Liver (tissue), 9 donors: ENCODE data around the gene PEMT. TPM values are rescaled to one million over a fixed set of nuclear protein-coding genes. Genes with fewer than 3 reads are reported as not detected.

ENCODE experiments used
- DNase-seq: peaks from one replicate; pipeline ENCODE4 v3.0.0-alpha.2; 2017; ENCODE audit warnings: low spot score
- H3K27ac ChIP-seq, 2 donors: one replicate each; pipeline ENCODE4 v1.7.0; 2013; ENCODE audit warnings: inconsistent platforms in 2 of 2, low read length in 2 of 2, control low read depth in 1 of 2, low read depth in 1 of 2, mild to moderate bottlenecking in 1 of 2
- H3K27me3 ChIP-seq, 4 donors: one replicate each; pipeline versions ENCODE4 v1.6.1 to v1.7.0; 2013; ENCODE audit warnings: low read length in 3 of 4, inconsistent platforms in 1 of 4, mild to moderate bottlenecking in 1 of 4, moderate library complexity in 1 of 4; ENCODE audit not compliant: control insufficient read depth in 4 of 4, insufficient read depth in 4 of 4
- H3K36me3 ChIP-seq, 4 donors: one replicate each; pipeline versions ENCODE4 v1.6.1 to v1.7.0; 2013; ENCODE audit warnings: low read length in 3 of 4, mild to moderate bottlenecking in 3 of 4, low read depth in 1 of 4, moderate library complexity in 1 of 4; ENCODE audit not compliant: control insufficient read depth in 4 of 4, insufficient read depth in 3 of 4
- H3K4me1 ChIP-seq, 4 donors: one replicate each; pipeline versions ENCODE4 v1.6.1 to v1.7.0; 2013; ENCODE audit warnings: low read length in 3 of 4, mild to moderate bottlenecking in 3 of 4, moderate library complexity in 1 of 4; ENCODE audit not compliant: control insufficient read depth in 4 of 4, insufficient read depth in 4 of 4
- H3K4me3 ChIP-seq, 3 donors: one replicate each; pipeline versions ENCODE4 v1.6.1 to v1.7.0; 2013; ENCODE audit warnings: low read length in 3 of 3, control low read depth in 1 of 3, low read depth in 1 of 3, mild to moderate bottlenecking in 1 of 3
- H3K9ac ChIP-seq, 2 donors: one replicate each; pipeline ENCODE4 v1.7.0; 2013; ENCODE audit warnings: low read length in 2 of 2, mild to moderate bottlenecking in 2 of 2, moderate library complexity in 2 of 2, control low read depth in 1 of 2, low read depth in 1 of 2
- H3K9me3 ChIP-seq, 4 donors: one replicate each; pipeline versions ENCODE4 v1.6.1 to v1.7.0; 2013; ENCODE audit warnings: low read length in 3 of 4; ENCODE audit not compliant: control insufficient read depth in 4 of 4
- CTCF ChIP-seq: fragments of 150-350 bp; IDR thresholded peaks from 2 replicates; pipeline ENCODE4 v1.5.1; 2017; ENCODE audit warnings: improper control_type of control experiment, low read depth, low read length; ENCODE audit not compliant: missing input control
- EGR1 ChIP-seq, 2 donors: IDR thresholded peaks; 2 replicates each; pipeline ENCODE4 v1.6.1; 2016 to 2018; ENCODE audit warnings: antibody characterized with exemption in 2 of 2, low read depth in 2 of 2
- FOXA2 ChIP-seq: IDR thresholded peaks from 2 replicates; pipeline ENCODE4 v1.6.1; 2016; ENCODE audit warnings: antibody characterized with exemption
- HNF4A ChIP-seq, 2 donors: conservative IDR thresholded peaks; 2 replicates each; pipeline ENCODE4 v1.6.1; 2016; ENCODE audit warnings: antibody characterized with exemption in 2 of 2, mild to moderate bottlenecking in 2 of 2
- HNF4G ChIP-seq: IDR thresholded peaks from 2 replicates; pipeline ENCODE4 v1.6.1; 2016; ENCODE audit warnings: antibody characterized with exemption
- JUND ChIP-seq, 2 donors: IDR thresholded peaks; 2 replicates each; pipeline ENCODE4 v1.6.1; 2016; ENCODE audit warnings: antibody characterized with exemption in 2 of 2
- MAX ChIP-seq: IDR thresholded peaks from 2 replicates; pipeline ENCODE4 v1.6.1; 2016; ENCODE audit warnings: antibody characterized with exemption
- NR2F2 ChIP-seq: IDR thresholded peaks from 2 replicates; pipeline ENCODE4 v1.6.1; 2016; ENCODE audit warnings: antibody characterized with exemption
- RAD21 ChIP-seq, 2 donors: IDR thresholded peaks; 2 replicates each; pipeline ENCODE4 v1.6.1; 2016; ENCODE audit warnings: antibody characterized with exemption in 2 of 2, mild to moderate bottlenecking in 2 of 2
- SP1 ChIP-seq: IDR thresholded peaks from 2 replicates; pipeline ENCODE4 v1.6.1; 2018; ENCODE audit warnings: antibody characterized with exemption, mild to moderate bottlenecking
- TAF1 ChIP-seq: conservative IDR thresholded peaks from 2 replicates; pipeline ENCODE4 v1.6.1; 2016; ENCODE audit warnings: antibody characterized with exemption, mild to moderate bottlenecking
- YY1 ChIP-seq: IDR thresholded peaks from 2 replicates; pipeline ENCODE4 v1.6.1; 2016; ENCODE audit warnings: antibody characterized with exemption, mild to moderate bottlenecking
- WGBS: extraction: QIAGEN DNeasy Blood & Tissue Kit; methylation state at CpG from one replicate; pipeline ENCODE4 v1.1.7; 2013; 5-methylcytosine and 5-hydroxymethylcytosine counted together
- polyA plus RNA-seq, 2 donors: library from polyadenylated mRNA; stranded (reverse) in 1 of 2; unstranded in 1 of 2; fragments of 200-250 nt in 1 of 2; fragments of >200 nt in 1 of 2; fragmentation: Nextera tagmentation in 1 of 2; extraction: Ambion mirVana in 1 of 2; gene quantifications; one replicate each; pipeline versions ENCODE4 v1.2.1 to v1.2.3, GENCODE V29; 2013 to 2015
- total RNA-seq, 2 donors: library from RNA; depleted of rRNA; stranded (reverse); fragments of >200 nt; gene quantifications; one replicate each; pipeline ENCODE4 v1.2.3, GENCODE V29; 2014
- TF ChIP-seq, protein P1 (sequence below): IDR thresholded peaks from 2 replicates; pipeline ENCODE4 v1.6.1; 2016; ENCODE audit warnings: antibody characterized with exemption
- TF ChIP-seq, protein P2 (sequence below): IDR thresholded peaks from 2 replicates; pipeline ENCODE4 v1.6.1; 2016; ENCODE audit warnings: antibody characterized with exemption
- TF ChIP-seq, protein P3 (sequence below): IDR thresholded peaks from 2 replicates; pipeline ENCODE4 v1.6.1; 2016; ENCODE audit warnings: antibody characterized with exemption, mild to moderate bottlenecking
- donor health status: healthy.
- donor health status: healthy.
- donor health status: healthy.
- donor health status: healthy.
- donor health status: healthy.

PEMT gene
- total and polyA plus RNA-seq, 4 donors = 64.6 to 211 (median 184) TPM

- H3K27me3 ChIP-seq = no peaks in the 10 kb centered on the region
- no peak for DNase-seq
- no peak for TF ChIP-seq TAF1
- TF ChIP-seq CTCF = no peak
- no peak for TF ChIP-seq YY1
- no peak for TF ChIP-seq HNF4A (conservative IDR thresholded peaks at IDR 0.05)
- TF ChIP-seq, protein P1, sequence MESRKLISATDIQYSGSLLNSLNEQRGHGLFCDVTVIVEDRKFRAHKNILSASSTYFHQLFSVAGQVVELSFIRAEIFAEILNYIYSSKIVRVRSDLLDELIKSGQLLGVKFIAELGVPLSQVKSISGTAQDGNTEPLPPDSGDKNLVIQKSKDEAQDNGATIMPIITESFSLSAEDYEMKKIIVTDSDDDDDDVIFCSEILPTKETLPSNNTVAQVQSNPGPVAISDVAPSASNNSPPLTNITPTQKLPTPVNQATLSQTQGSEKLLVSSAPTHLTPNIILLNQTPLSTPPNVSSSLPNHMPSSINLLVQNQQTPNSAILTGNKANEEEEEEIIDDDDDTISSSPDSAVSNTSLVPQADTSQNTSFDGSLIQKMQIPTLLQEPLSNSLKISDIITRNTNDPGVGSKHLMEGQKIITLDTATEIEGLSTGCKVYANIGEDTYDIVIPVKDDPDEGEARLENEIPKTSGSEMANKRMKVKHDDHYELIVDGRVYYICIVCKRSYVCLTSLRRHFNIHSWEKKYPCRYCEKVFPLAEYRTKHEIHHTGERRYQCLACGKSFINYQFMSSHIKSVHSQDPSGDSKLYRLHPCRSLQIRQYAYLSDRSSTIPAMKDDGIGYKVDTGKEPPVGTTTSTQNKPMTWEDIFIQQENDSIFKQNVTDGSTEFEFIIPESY = no peak
- TF ChIP-seq JUND (IDR thresholded peaks at IDR 0.05) = no peak
- TF ChIP-seq, protein P2, sequence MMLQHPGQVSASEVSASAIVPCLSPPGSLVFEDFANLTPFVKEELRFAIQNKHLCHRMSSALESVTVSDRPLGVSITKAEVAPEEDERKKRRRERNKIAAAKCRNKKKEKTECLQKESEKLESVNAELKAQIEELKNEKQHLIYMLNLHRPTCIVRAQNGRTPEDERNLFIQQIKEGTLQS = no peak
- TF ChIP-seq EGR1 (IDR thresholded peaks at IDR 0.05; ENCODE audit: low read depth in 2 of 2) = no peak
- TF ChIP-seq NR2F2 = no peak
- TF ChIP-seq, protein P3, sequence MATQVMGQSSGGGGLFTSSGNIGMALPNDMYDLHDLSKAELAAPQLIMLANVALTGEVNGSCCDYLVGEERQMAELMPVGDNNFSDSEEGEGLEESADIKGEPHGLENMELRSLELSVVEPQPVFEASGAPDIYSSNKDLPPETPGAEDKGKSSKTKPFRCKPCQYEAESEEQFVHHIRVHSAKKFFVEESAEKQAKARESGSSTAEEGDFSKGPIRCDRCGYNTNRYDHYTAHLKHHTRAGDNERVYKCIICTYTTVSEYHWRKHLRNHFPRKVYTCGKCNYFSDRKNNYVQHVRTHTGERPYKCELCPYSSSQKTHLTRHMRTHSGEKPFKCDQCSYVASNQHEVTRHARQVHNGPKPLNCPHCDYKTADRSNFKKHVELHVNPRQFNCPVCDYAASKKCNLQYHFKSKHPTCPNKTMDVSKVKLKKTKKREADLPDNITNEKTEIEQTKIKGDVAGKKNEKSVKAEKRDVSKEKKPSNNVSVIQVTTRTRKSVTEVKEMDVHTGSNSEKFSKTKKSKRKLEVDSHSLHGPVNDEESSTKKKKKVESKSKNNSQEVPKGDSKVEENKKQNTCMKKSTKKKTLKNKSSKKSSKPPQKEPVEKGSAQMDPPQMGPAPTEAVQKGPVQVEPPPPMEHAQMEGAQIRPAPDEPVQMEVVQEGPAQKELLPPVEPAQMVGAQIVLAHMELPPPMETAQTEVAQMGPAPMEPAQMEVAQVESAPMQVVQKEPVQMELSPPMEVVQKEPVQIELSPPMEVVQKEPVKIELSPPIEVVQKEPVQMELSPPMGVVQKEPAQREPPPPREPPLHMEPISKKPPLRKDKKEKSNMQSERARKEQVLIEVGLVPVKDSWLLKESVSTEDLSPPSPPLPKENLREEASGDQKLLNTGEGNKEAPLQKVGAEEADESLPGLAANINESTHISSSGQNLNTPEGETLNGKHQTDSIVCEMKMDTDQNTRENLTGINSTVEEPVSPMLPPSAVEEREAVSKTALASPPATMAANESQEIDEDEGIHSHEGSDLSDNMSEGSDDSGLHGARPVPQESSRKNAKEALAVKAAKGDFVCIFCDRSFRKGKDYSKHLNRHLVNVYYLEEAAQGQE = no peak
- peaks cover 18 to 65% (median 47%) of the 10 kb centered on the region in 4 donors for H3K4me1 ChIP-seq
- H3K36me3 ChIP-seq = peaks cover 0 to 15% (median 4%) of the 10 kb centered on the region in 4 donors
- H3K9me3 ChIP-seq = no peaks in the 10 kb centered on the region
- no peak overlapping the region for H3K4me3 ChIP-seq
- 89% methylated on average over 15 of the region's 15 CpGs for WGBS
- peak overlapping the region; percentile 51 to 96 for H3K27ac ChIP-seq
- H3K9ac ChIP-seq = no peak overlapping the region
Observed at GRCh38 chr17:17525311-17525710, 66.2 kb downstream of the PEMT start.

GRCh38 chr17:17523731-17524490 lies 67.6 kb downstream of the PEMT start:
- H3K4me1 ChIP-seq = peaks cover 15 to 51% (median 36%) of the 10 kb centered on the region in 4 donors
- TF ChIP-seq MAX (no peak), SP1 (no peak), HNF4A (conservative IDR thresholded peaks at IDR 0.05) (peak; percentile 45 to 67), FOXA2 (no peak), HNF4G (no peak), RAD21 (IDR thresholded peaks at IDR 0.05) (peak in 1 of 2 donors; percentile 9), CTCF (no peak)
- no peak for DNase-seq
- peak overlapping the region; percentile 48 to 53 for H3K27ac ChIP-seq
- WGBS = 71% methylated on average over 19 of the region's 19 CpGs
- no peaks in the 10 kb centered on the region for H3K27me3 ChIP-seq
- peaks cover 0 to 25% (median 5%) of the 10 kb centered on the region in 4 donors for H3K36me3 ChIP-seq
- H3K9me3 ChIP-seq = no peaks in the 10 kb centered on the region
- no peak overlapping the region for H3K4me3 ChIP-seq
- H3K9ac ChIP-seq = no peak overlapping the region
